Measurements from ENCODE around the gene DIP2C. TPM values are rescaled to one million over a fixed set of nuclear protein-coding genes. Genes with fewer than 3 reads are reported as not detected.

DIP2C gene
- total and polyA plus RNA-seq, 2 donors (not counting 1 experiment from before 2014, with no cell fraction given) = 1.3 to 1.9 TPM

GRCh38 chr10:606762-607544 is 82.5 kb downstream of the DIP2C start:
- Histone ChIP-seq H3K4me1 (ENCODE audit: control insufficient read depth in 2 of 2, insufficient read depth in 2 of 2, low read length in 2 of 2) (no peaks in the 10 kb centered on the region), H3K9ac (ENCODE audit: low read length) (no peak overlapping the region), H3K79me2 (ENCODE audit: control insufficient read depth, insufficient read depth, low read length) (no peaks in the 10 kb centered on the region), H3K9me3 (ENCODE audit: control extremely low read depth in 1 of 3, control insufficient read depth in 2 of 3, insufficient read depth in 1 of 3, low read length in 2 of 3) (no peaks in the 10 kb centered on the region), H2AFZ (ENCODE audit: insufficient read depth, low read depth, low read length, poor library complexity, severe bottlenecking) (no peak overlapping the region), H3K27me3 (replicated peaks in 1 of 4; ENCODE audit: control extremely low read depth in 1 of 4, control insufficient read depth in 3 of 4, insufficient read depth in 4 of 4, low read length in 3 of 4) (peaks cover 0 to 3% (median 0%) of the 10 kb centered on the region in 4 experiments), H4K20me1 (ENCODE audit: control insufficient read depth, insufficient read depth, low read length, poor library complexity, severe bottlenecking) (no peaks in the 10 kb centered on the region), H3K4me2 (replicated peaks; ENCODE audit: low read depth, low read length, poor library complexity, severe bottlenecking) (no peak overlapping the region), H3K36me3 (replicated peaks in 1 of 2; ENCODE audit: control extremely low read depth in 1 of 2, control insufficient read depth in 1 of 2, extremely low read depth in 1 of 2, insufficient read depth in 2 of 2, low read length in 1 of 2) (no peaks in the 10 kb centered on the region), H3K4me3 (ENCODE audit: control extremely low read depth in 1 of 5, extremely low read depth in 1 of 5, insufficient read depth in 1 of 5, low read depth in 2 of 5, low read length in 4 of 5) (no peak overlapping the region), H3K27ac (ENCODE audit: low read length in 2 of 2) (no peak overlapping the region)
- Mint-ChIP-seq H3K27ac (no peak overlapping the region), H3K4me3 (no peak overlapping the region), H3K27me3 (peaks cover 33% of the 10 kb centered on the region), H3K9me3 (ENCODE audit: insufficient read depth) (no peaks in the 10 kb centered on the region), H3K4me1 (no peaks in the 10 kb centered on the region)
- WGBS (ENCODE audit: insufficient coverage) = 95% methylated on average over 28 of the region's 28 CpGs
- TF ChIP-seq EZH2 (IDR thresholded peaks at IDR 0.05; ENCODE audit: borderline replicate concordance, insufficient read depth, low read depth, low read length, poor library complexity, severe bottlenecking) (no peak), CTCF (IDR thresholded peaks at IDR 0.05) (no peak)
- CTCF ChIA-PET = no interaction called here
- no peak for ATAC-seq (ENCODE audit: low read depth)
- intact Hi-C loops (cut with micrococcal nuclease) = no loop called here
- POLR2A ChIA-PET = no interaction called here
- no peak for DNase-seq

DNA sequence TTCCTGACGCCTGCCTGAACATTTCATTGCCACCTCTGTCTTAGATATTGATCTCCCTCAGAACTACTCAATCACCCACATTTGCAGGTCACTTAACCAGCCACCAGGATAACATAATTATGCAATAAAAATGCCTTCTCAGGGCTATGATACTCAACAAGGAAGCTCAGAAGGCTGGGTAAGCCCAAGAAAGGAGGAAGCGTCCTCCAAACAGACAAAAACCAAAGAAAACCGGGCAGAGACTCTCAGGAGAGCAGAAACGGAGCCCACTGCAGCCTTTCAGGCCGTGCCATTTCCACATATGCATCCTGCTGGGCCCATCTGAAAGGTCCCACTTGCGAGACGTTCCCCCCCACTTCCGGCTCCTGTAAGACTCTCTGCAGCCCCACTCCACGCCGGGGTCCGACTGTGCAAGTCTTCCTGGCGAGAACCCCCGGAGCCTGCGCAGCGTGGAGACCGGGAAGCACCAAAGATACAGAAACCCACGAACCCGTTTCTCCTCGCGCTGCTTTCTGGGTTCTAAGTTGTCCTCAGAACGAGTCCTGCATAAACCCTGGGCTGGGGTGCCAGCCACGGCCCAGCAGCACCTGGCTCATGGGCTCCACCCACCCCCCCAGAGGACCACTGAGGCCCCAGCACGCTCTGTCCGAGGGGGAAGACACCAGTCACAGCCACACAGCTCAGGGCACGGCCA is 83.7 kb downstream of the DIP2C start:
- 79% methylated on average over 25 of the region's 25 CpGs for WGBS (ENCODE audit: insufficient coverage)
- CTCF ChIA-PET = interaction anchor here (0.7 kb wide), 1 partner anchor 52 kb away, joined by 3 read pairs; no protein-coding TSS in a partner anchor
- no peak overlapping the region for H3K9ac ChIP-seq (ENCODE audit: low read length)

More for the DNA sequence above, 83.7 kb downstream of the DIP2C start:
- POLR2A ChIA-PET = no interaction called here
- DNase-seq (no peak), ATAC-seq (ENCODE audit: low read depth) (no peak)
- Mint-ChIP-seq H3K27me3 (peaks cover 31% of the 10 kb centered on the region), H3K4me3 (no peak overlapping the region), H3K4me1 (no peaks in the 10 kb centered on the region), H3K9me3 (ENCODE audit: insufficient read depth) (no peaks in the 10 kb centered on the region), H3K27ac (no peak overlapping the region)
- no peaks in the 10 kb centered on the region for H3K4me1 ChIP-seq (ENCODE audit: control insufficient read depth in 2 of 2, insufficient read depth in 2 of 2, low read length in 2 of 2)
- H3K4me2 ChIP-seq (replicated peaks; ENCODE audit: low read depth, low read length, poor library complexity, severe bottlenecking) = no peak overlapping the region
- H3K36me3 ChIP-seq (replicated peaks in 1 of 2; ENCODE audit: control extremely low read depth in 1 of 2, control insufficient read depth in 1 of 2, extremely low read depth in 1 of 2, insufficient read depth in 2 of 2, low read length in 1 of 2) = no peaks in the 10 kb centered on the region
- no peaks in the 10 kb centered on the region for H3K9me3 ChIP-seq (ENCODE audit: control extremely low read depth in 1 of 3, control insufficient read depth in 2 of 3, insufficient read depth in 1 of 3, low read length in 2 of 3)
- H3K27me3 ChIP-seq (replicated peaks in 1 of 4; ENCODE audit: control extremely low read depth in 1 of 4, control insufficient read depth in 3 of 4, insufficient read depth in 4 of 4, low read length in 3 of 4) = peaks cover 0 to 3% (median 0%) of the 10 kb centered on the region in 4 experiments
- H2AFZ ChIP-seq (ENCODE audit: insufficient read depth, low read depth, low read length, poor library complexity, severe bottlenecking) = no peak overlapping the region
- H3K4me3 ChIP-seq (ENCODE audit: control extremely low read depth in 1 of 5, extremely low read depth in 1 of 5, insufficient read depth in 1 of 5, low read depth in 2 of 5, low read length in 4 of 5) = no peak overlapping the region
- TF ChIP-seq CTCF (IDR thresholded peaks at IDR 0.05) (no peak), EZH2 (IDR thresholded peaks at IDR 0.05; ENCODE audit: borderline replicate concordance, insufficient read depth, low read depth, low read length, poor library complexity, severe bottlenecking) (no peak)
- intact Hi-C loops (cut with micrococcal nuclease) = no loop called here
- no peaks in the 10 kb centered on the region for H3K79me2 ChIP-seq (ENCODE audit: control insufficient read depth, insufficient read depth, low read length)
- no peaks in the 10 kb centered on the region for H4K20me1 ChIP-seq (ENCODE audit: control insufficient read depth, insufficient read depth, low read length, poor library complexity, severe bottlenecking)
- H3K27ac ChIP-seq (ENCODE audit: low read length in 2 of 2) = no peak overlapping the region
